ENCODE measurements around the gene IGSF3. TPM values are rescaled to one million over a fixed set of nuclear protein-coding genes. Genes with fewer than 3 reads are reported as not detected.

IGSF3 gene
- total and polyA plus RNA-seq, 2 of the 8 experiments (the other 6 are each of a cell fraction or from before 2014, with no cell fraction given): 30.0 to 32.2 TPM

DNA sequence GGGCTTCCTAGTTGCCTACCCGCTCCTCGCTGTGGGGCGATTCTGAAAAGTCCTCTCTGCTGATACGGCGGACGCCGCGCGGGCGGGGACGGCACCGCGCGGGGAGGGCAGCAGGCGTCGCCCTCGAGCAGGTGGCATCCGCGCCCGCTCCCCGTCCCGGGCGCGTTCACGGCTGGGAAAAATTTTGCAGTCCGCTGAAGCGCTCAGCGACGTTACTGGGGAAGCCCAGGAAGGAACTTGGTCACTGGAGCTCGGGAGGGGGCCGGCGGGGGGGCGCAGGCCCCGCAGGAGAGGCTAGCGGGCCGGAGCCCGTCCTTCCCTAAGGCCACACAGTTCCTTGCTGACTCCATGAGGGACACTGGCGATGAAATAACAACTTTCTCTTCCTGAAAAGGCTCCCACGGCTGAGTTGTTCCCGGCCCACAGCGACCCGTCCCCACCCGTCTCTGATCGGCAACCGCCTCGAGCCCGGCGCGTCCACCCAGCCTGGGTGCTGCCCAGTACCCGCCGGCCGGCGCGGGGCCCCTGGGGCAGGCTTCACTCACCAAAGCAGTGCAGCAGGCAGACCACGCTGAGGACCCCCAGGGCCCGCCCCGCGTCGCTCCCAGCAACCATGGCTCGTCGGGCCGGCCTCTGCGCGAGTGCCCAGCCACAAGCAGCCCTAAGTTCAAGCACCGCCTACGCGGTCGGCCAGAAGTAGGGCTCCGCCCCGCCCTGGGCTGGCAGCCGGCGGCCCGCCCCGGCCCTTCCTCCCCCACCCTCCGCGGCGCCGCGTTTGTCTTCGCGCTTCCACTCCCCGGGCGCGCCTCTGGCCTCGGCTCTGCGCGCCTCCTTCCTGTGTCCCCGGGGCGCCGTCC, 96.9 kb downstream of the IGSF3 start, which contains the start of gene CD58 (continued):
- no peak for TF ChIP-seq CBX8 (IDR thresholded peaks at IDR 0.05; ENCODE audit: borderline replicate concordance, low read depth, low read length)
- TF ChIP-seq CHD1 (IDR thresholded peaks at IDR 0.05; ENCODE audit: low read depth, low read length): no peak
- TF ChIP-seq CEBPB (IDR thresholded peaks at IDR 0.05; ENCODE audit: low read depth, low read length): no peak
- no peak for TF ChIP-seq SIN3A (conservative IDR thresholded peaks at IDR 0.05 in 1 of 2, IDR thresholded peaks at IDR 0.05 in 1 of 2; ENCODE audit: low read depth in 1 of 2, low read length in 2 of 2)
- no peak for TF ChIP-seq RXRA (IDR thresholded peaks at IDR 0.05; ENCODE audit: insufficient read depth, low read depth, low read length)
- no peak; the same call in 1 of the 2 replicates for TF ChIP-seq POLR2AphosphoS5 (IDR thresholded peaks at IDR 0.05; ENCODE audit: low read depth, low read length)
- no peak for TF ChIP-seq SAP30 (IDR thresholded peaks at IDR 0.05; ENCODE audit: insufficient read depth, insufficient replicate concordance, low read length)
- no peak for TF ChIP-seq POU5F1 (IDR thresholded peaks at IDR 0.05; ENCODE audit: low read depth, low read length)
- peak; percentile 86 for TF ChIP-seq KDM4A (IDR thresholded peaks at IDR 0.05; ENCODE audit: low read depth, low read length, severe bottlenecking)
- peak; percentile 46; the same call in 1 of the 2 replicates for TF ChIP-seq BACH1 (IDR thresholded peaks at IDR 0.05; ENCODE audit: low read length)
- TF ChIP-seq TAF7 (optimal IDR thresholded peaks at IDR 0.05; ENCODE audit: borderline replicate concordance, low read depth, low read length): no peak
- no peak for TF ChIP-seq EZH2 (IDR thresholded peaks at IDR 0.05; ENCODE audit: low read depth, low read length, severe bottlenecking)
- no peak for TF ChIP-seq JUN (IDR thresholded peaks at IDR 0.05; ENCODE audit: low read depth, low read length)
- TF ChIP-seq SP1 (IDR thresholded peaks at IDR 0.05; ENCODE audit: low read depth, low read length): no peak
- TF ChIP-seq MAFK (IDR thresholded peaks at IDR 0.05; ENCODE audit: low read depth, low read length): no peak
- peak; percentile 54 to 68; a peak in 2 of 3 replicates for TF ChIP-seq POLR2A (IDR thresholded peaks at IDR 0.05; ENCODE audit: control extremely low read depth in 1 of 2, low read depth in 2 of 2, low read length in 2 of 2)
- no peak for TF ChIP-seq NRF1 (IDR thresholded peaks at IDR 0.05; ENCODE audit: low read depth, low read length)
- peak in 1 of 2 experiments; percentile 47; a peak in 1 of 4 replicates for TF ChIP-seq RAD21 (IDR thresholded peaks at IDR 0.05 in 1 of 2, conservative IDR thresholded peaks at IDR 0.05 in 1 of 2; ENCODE audit: low read depth in 2 of 2, low read length in 2 of 2)
- TF ChIP-seq SRF (IDR thresholded peaks at IDR 0.05; ENCODE audit: low read depth, low read length): 0 out of 2 replicates have a peak, but pooled peaks have one; percentile 8
- TF ChIP-seq NANOG (IDR thresholded peaks at IDR 0.05; ENCODE audit: insufficient read depth, low read depth, low read length, poor library complexity, severe bottlenecking): no peak
- no peak for TF ChIP-seq CHD2 (IDR thresholded peaks at IDR 0.05; ENCODE audit: low read length)
- TF ChIP-seq PHF8 (conservative IDR thresholded peaks at IDR 0.05; ENCODE audit: low read depth, low read length): 0 out of 2 replicates have a peak, but pooled peaks have one; percentile 20
- no peak for TF ChIP-seq SIX5 (IDR thresholded peaks at IDR 0.05; ENCODE audit: low read depth, low read length)
- no peak for TF ChIP-seq CTBP2 (IDR thresholded peaks at IDR 0.05; ENCODE audit: borderline replicate concordance, insufficient read depth, insufficient read length, low read length)

All from H1 (cell line).